H1 (cell line): ENCODE measurements around the gene ACTR8. TPM values are rescaled to one million over a fixed set of nuclear protein-coding genes. Genes with fewer than 3 reads are reported as not detected.

Source experiments
- CTCF ChIA-PET: fragments of 300-600 bp; sonication (Branson Sonifier 250); formaldehyde crosslinking; loops from one replicate; lab custom pipeline; 2021; ENCODE audit not compliant: partially characterized antibody; lab: Charles Lee
- POLR2A ChIA-PET: fragments of 300-600 bp; sonication (Branson Sonifier 250); formaldehyde crosslinking; loops from one replicate; lab custom pipeline; 2021; ENCODE audit warnings: inconsistent platforms; ENCODE audit not compliant: partially characterized antibody; lab: Charles Lee
- DNase-seq, 2 experiments: peaks; one replicate each; pipeline versions ENCODE4 v3.0.0 to v3.0.0-alpha.2; 2010 to 2022; ENCODE audit warnings: low spot score in 2 of 2, low read depth in 1 of 2, mixed read lengths in 1 of 2
- FAIRE-seq: peaks from 2 replicates; lab custom pipeline; 2011; peaks lifted over from hg19 to GRCh38; lab: Jason Lieb, UNC
- H2AFZ ChIP-seq: 2 replicates; pipeline ENCODE4 v1.8.1; 2012; ENCODE audit warnings: low read length, inconsistent platforms
- H2AK5ac ChIP-seq: 2 replicates; pipeline ENCODE4 v1.6.1; 2013; ENCODE audit warnings: low read depth, low read length
- H2BK120ac ChIP-seq: replicated peaks from 2 replicates; pipeline ENCODE3; 2013; ENCODE audit warnings: low read depth, low read length, inconsistent platforms
- H2BK12ac ChIP-seq: 2 replicates; pipeline ENCODE4 v1.6.1; 2013; ENCODE audit warnings: low read depth, low read length
- H2BK15ac ChIP-seq: 2 replicates; pipeline ENCODE4 v1.6.1; 2013; ENCODE audit warnings: low read length
- H2BK20ac ChIP-seq: 2 replicates; pipeline ENCODE4 v1.6.1; 2013; ENCODE audit warnings: low read length
- H2BK5ac ChIP-seq: 2 replicates; pipeline ENCODE4 v1.6.1; 2013; ENCODE audit warnings: low read depth, low read length
- H3K14ac ChIP-seq: 2 replicates; pipeline ENCODE4 v1.6.1; 2013; ENCODE audit warnings: inconsistent platforms; ENCODE audit not compliant: insufficient read length
- H3K18ac ChIP-seq: 2 replicates; pipeline ENCODE4 v1.6.1; 2013; ENCODE audit warnings: low read length; ENCODE audit errors: extremely low read depth
- H3K23ac ChIP-seq: 2 replicates; pipeline ENCODE4 v1.6.1; 2013; ENCODE audit warnings: inconsistent platforms; ENCODE audit not compliant: insufficient read length
- H3K23me2 ChIP-seq: 2 replicates; pipeline ENCODE4 v1.6.1; 2013; ENCODE audit warnings: low read depth, low read length
- H3K27ac ChIP-seq: 2 replicates; pipeline ENCODE4 v1.6.1; 2011; ENCODE audit warnings: low read depth, low read length, inconsistent platforms
- H3K27me3 ChIP-seq, 4 experiments: replicated peaks in 1 of 4; 1 replicate in 1 of 4; 2 replicates in 3 of 4; pipeline versions ENCODE4 v1.6.1 to v1.8.1; 2011 to 2013; ENCODE audit warnings: low read length in 3 of 4, mild to moderate bottlenecking in 3 of 4, inconsistent platforms in 2 of 4, mixed read lengths in 2 of 4, moderate library complexity in 1 of 4; ENCODE audit not compliant: control insufficient read depth in 3 of 4, insufficient read depth in 3 of 4; ENCODE audit errors: extremely low read depth in 1 of 4
- H3K36me3 ChIP-seq, 4 experiments: 2 replicates each; pipeline versions ENCODE4 v1.6.1 to v1.8.1; 2011 to 2013; ENCODE audit warnings: mild to moderate bottlenecking in 4 of 4, low read length in 3 of 4, moderate library complexity in 2 of 4, control low read depth in 1 of 4, inconsistent platforms in 1 of 4; ENCODE audit not compliant: insufficient read depth in 4 of 4, control insufficient read depth in 2 of 4
- H3K4ac ChIP-seq: replicated peaks from 2 replicates; pipeline ENCODE3; 2013; ENCODE audit warnings: low read length, low read depth, mixed read lengths, inconsistent platforms; ENCODE audit not compliant: insufficient read length
- H3K4me1 ChIP-seq, 4 experiments: replicated peaks in 1 of 4; 1 replicate in 1 of 4; 2 replicates in 3 of 4; pipeline versions ENCODE4 v1.6.1 to v1.8.1; 2011 to 2013; ENCODE audit warnings: low read length in 3 of 4, inconsistent platforms in 2 of 4, mixed read lengths in 1 of 4; ENCODE audit not compliant: insufficient read depth in 4 of 4, control insufficient read depth in 3 of 4
- H3K4me2 ChIP-seq, 2 experiments: 2 replicates each; pipeline versions ENCODE4 v1.6.1 to v1.8.1; 2011 to 2013; ENCODE audit warnings: low read depth in 2 of 2, low read length in 2 of 2, control low read depth in 1 of 2, inconsistent platforms in 1 of 2, mild to moderate bottlenecking in 1 of 2; ENCODE audit not compliant: insufficient read depth in 1 of 2
- H3K4me3 ChIP-seq, 4 experiments: fragments of 200-600, 300-600 bp in 1 of 4; sonication (generic), shearing (Covaris generic), sonication (Bioruptor Twin) in 1 of 4; 2 replicates each; pipeline versions ENCODE4 v1.5.1 to v1.8.1; 2011 to 2016; ENCODE audit warnings: low read length in 4 of 4, low read depth in 3 of 4, control low read depth in 2 of 4, inconsistent platforms in 2 of 4, mild to moderate bottlenecking in 2 of 4, mixed read lengths in 1 of 4, moderate library complexity in 1 of 4; ENCODE audit not compliant: insufficient read depth in 2 of 4; ENCODE audit errors: extremely low read depth in 1 of 4
- H3K56ac ChIP-seq: replicated peaks from 2 replicates; pipeline ENCODE3; 2013; ENCODE audit warnings: low read depth, mild to moderate bottlenecking, mixed read lengths, low read length, inconsistent platforms; ENCODE audit not compliant: insufficient read length
- H3K79me1 ChIP-seq: 2 replicates; pipeline ENCODE4 v1.6.1; 2013; ENCODE audit warnings: low read depth, low read length, control low read depth
- H3K79me2 ChIP-seq, 2 experiments: 2 replicates each; pipeline versions ENCODE4 v1.6.1 to v1.8.1; 2012 to 2013; ENCODE audit warnings: low read length in 2 of 2, mild to moderate bottlenecking in 2 of 2, inconsistent platforms in 1 of 2; ENCODE audit not compliant: insufficient read depth in 2 of 2, control insufficient read depth in 1 of 2
- H3K9ac ChIP-seq, 4 experiments: replicated peaks in 1 of 4; 1 replicate in 1 of 4; 2 replicates in 3 of 4; pipeline versions ENCODE4 v1.6.1 to v1.8.1; 2011 to 2013; ENCODE audit warnings: low read depth in 3 of 4, low read length in 3 of 4, control low read depth in 2 of 4, mild to moderate bottlenecking in 2 of 4, moderate library complexity in 2 of 4, inconsistent platforms in 1 of 4; ENCODE audit errors: extremely low read depth in 1 of 4
- H3K9me3 ChIP-seq, 2 experiments: 2 replicates each; pipeline versions ENCODE4 v1.6.1 to v1.8.1; 2012 to 2013; ENCODE audit warnings: mild to moderate bottlenecking in 2 of 2, moderate library complexity in 2 of 2, control low read depth in 1 of 2, inconsistent platforms in 1 of 2, low read depth in 1 of 2, low read length in 1 of 2, mixed read lengths in 1 of 2; ENCODE audit not compliant: insufficient read depth in 2 of 2
- H4K20me1 ChIP-seq, 2 experiments: replicated peaks in 1 of 2; 2 replicates each; pipeline versions ENCODE3 to v1.8.1; 2011 to 2013; ENCODE audit warnings: inconsistent platforms in 2 of 2, low read length in 2 of 2, mild to moderate bottlenecking in 1 of 2; ENCODE audit not compliant: insufficient read depth in 2 of 2, control insufficient read depth in 1 of 2
- H4K5ac ChIP-seq: 2 replicates; pipeline ENCODE4 v1.6.1; 2013; ENCODE audit warnings: low read length, low read depth, mixed read lengths, inconsistent platforms; ENCODE audit not compliant: insufficient read length
- H4K8ac ChIP-seq: 2 replicates; pipeline ENCODE4 v1.8.0; 2013; ENCODE audit warnings: mild to moderate bottlenecking, moderate library complexity, low read length, inconsistent platforms; ENCODE audit not compliant: insufficient read depth; ENCODE audit errors: extremely low read depth
- H4K91ac ChIP-seq: replicated peaks from 2 replicates; pipeline ENCODE3; 2013; ENCODE audit warnings: low read length, mixed read lengths, inconsistent platforms; ENCODE audit not compliant: insufficient read length
- ASH2L ChIP-seq: fragments of 200-600, 300-600 bp; sonication (generic); IDR thresholded peaks from one replicate; pipeline ENCODE4 v1.7.1; 2017; ENCODE audit warnings: low read length
- BACH1 ChIP-seq: IDR thresholded peaks from 2 replicates; pipeline ENCODE4 v1.6.1; 2012; ENCODE audit warnings: low read length, improper control_type of control experiment
- FOSL1 ChIP-seq: IDR thresholded peaks from 2 replicates; pipeline ENCODE4 v1.6.1; 2011; ENCODE audit warnings: mild to moderate bottlenecking, low read depth, low read length, moderate library complexity; ENCODE audit not compliant: insufficient read depth
- JUN ChIP-seq: IDR thresholded peaks from 2 replicates; pipeline ENCODE4 v1.6.1; 2011; ENCODE audit warnings: low read depth, mild to moderate bottlenecking, improper control_type of control experiment, low read length
- SP4 ChIP-seq: IDR thresholded peaks from 2 replicates; pipeline ENCODE4 v1.6.1; 2012; ENCODE audit warnings: low read length, inconsistent platforms
- SUZ12 ChIP-seq: fragments of 200-600 bp; sonication (generic); IDR thresholded peaks from 2 replicates; pipeline ENCODE4 v1.6.1; 2012; ENCODE audit warnings: mild to moderate bottlenecking, inconsistent platforms, low read length, moderate library complexity, mixed read lengths
- WGBS, 2 experiments: shearing (Covaris generic) in 1 of 2; methylation state at CpG; one replicate each; pipeline versions ENCODE4 v1.1.6 to v1.1.7; 2013 to 2015; ENCODE audit warnings: low lambda C conversion rate in 2 of 2, mixed read lengths in 2 of 2, inconsistent platforms in 1 of 2, low coverage in 1 of 2, missing lambda C conversion rate in 1 of 2; ENCODE audit not compliant: insufficient replicate concordance in 2 of 2, insufficient coverage in 1 of 2, insufficient read length in 1 of 2; ENCODE audit errors: extremely low coverage in 1 of 2, missing lambda C conversion rate in 1 of 2; 5-methylcytosine and 5-hydroxymethylcytosine counted together
- polyA plus RNA-seq, 7 experiments: library from polyadenylated mRNA; depleted of rRNA in 3 of 7; stranded (reverse) in 5 of 7; unstranded in 2 of 7; fragments of >200 nt in 5 of 7; fragments of 200-250 nt in 2 of 7; gene quantifications; 1 replicate in 5 of 7; 2 replicates in 1 of 7; 4 replicates in 1 of 7; pipeline versions ENCODE4 v1.2.1 to v1.2.3, GENCODE V29; 2011 to 2013; ENCODE audit warnings: missing spikeins in 2 of 7, mixed read lengths in 2 of 7
- total RNA-seq: library from RNA; stranded (reverse); fragmentation: NEBNext Ultra II Directional; extraction: Animal tissue kit (Norgen Biotek cat#: 25700); gene quantifications from 2 replicates; pipeline ENCODE4 v1.2.1, GENCODE V29; 2021

Gene ACTR8
- total and polyA plus RNA-seq, 2 of the 8 experiments (the other 6 are each of a cell fraction or from before 2014, with no cell fraction given), result 8.3 to 26.9 TPM

DNA sequence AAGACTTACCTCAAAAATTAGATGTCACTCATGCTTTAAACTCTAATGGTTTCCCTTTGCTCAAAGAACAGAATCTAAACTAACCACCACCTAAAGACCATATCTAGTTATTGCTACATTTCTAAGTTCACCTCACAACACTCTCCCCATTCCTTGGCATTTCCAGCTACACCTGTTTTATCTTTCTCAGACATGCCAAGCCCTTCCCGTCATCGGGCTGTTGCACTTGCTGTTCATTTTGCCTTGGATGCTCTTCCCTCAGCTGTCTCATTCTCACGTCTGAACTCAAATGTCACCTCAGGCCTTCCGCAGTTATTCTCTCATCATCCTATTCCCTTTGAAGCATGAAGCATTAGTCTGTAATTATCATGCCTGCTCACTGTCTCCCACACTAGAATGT, 1.1 kb upstream of the ACTR8 start:
- H2BK5ac ChIP-seq, result no peak overlapping the region
- FAIRE-seq, result no peak
- no peak overlapping the region for H3K56ac ChIP-seq
- H3K4ac ChIP-seq, result no peak overlapping the region
- peaks cover 2% of the 10 kb centered on the region; the same call in 1 of the 2 replicates for H3K23me2 ChIP-seq
- H3K4me2 ChIP-seq, result peak overlapping the region in 1 of 2 experiments; percentile 88; a peak in 1 of 4 replicates
- DNase-seq, result no peak
- peaks cover 0 to 19% of the 10 kb centered on the region in 2 experiments; a peak in 2 of 4 replicates for H3K79me2 ChIP-seq
- ChIA-PET CTCF (no interaction called here), POLR2A (interaction anchor here (1.4 to 1.9 kb wide), 2 partner anchors 8 to 38 kb away, joined by 3 to 7 read pairs; no protein-coding TSS in a partner anchor)
- no peak overlapping the region for H3K14ac ChIP-seq
- no peak overlapping the region for H2BK12ac ChIP-seq
- TF ChIP-seq SP4 (no peak), FOSL1 (no peak), JUN (no peak), SUZ12 (no peak), BACH1 (no peak), ASH2L (no peak)
- H3K36me3 ChIP-seq, result peaks cover 9 to 46% (median 21%) of the 10 kb centered on the region in 4 experiments; a peak in 7 of 8 replicates
- H4K91ac ChIP-seq, result no peak overlapping the region
- H3K4me3 ChIP-seq, result no peak overlapping the region
- H4K5ac ChIP-seq, result no peak overlapping the region
- H3K79me1 ChIP-seq, result no peaks in the 10 kb centered on the region; the same call in 1 of the 2 replicates
- no peak overlapping the region for H3K27ac ChIP-seq
- no peak overlapping the region for H2BK15ac ChIP-seq
- H3K4me1 ChIP-seq, result peaks cover 3 to 7% (median 4%) of the 10 kb centered on the region in 4 experiments; a peak in 5 of 7 replicates
- no peak overlapping the region for H4K8ac ChIP-seq
- no peak overlapping the region for H2AK5ac ChIP-seq
- no peak overlapping the region for H2AFZ ChIP-seq
- WGBS, 2 experiments, result 92% methylated on average over 4 of the region's 4 CpGs; no CpG with 5 or more reads in 1 of the 2 experiments
- H3K18ac ChIP-seq, result no peak overlapping the region
- H4K20me1 ChIP-seq, result no peaks in the 10 kb centered on the region
- no peak overlapping the region for H3K9ac ChIP-seq
- H2BK120ac ChIP-seq, result no peak overlapping the region
- no peak overlapping the region for H2BK20ac ChIP-seq
- H3K9me3 ChIP-seq, result no peaks in the 10 kb centered on the region; a peak in 1 of 4 replicates
- no peak overlapping the region for H3K23ac ChIP-seq
- no peaks in the 10 kb centered on the region for H3K27me3 ChIP-seq
